HCT116 (cell line): ENCODE data around the gene TBC1D30. TPM values are rescaled to one million over a fixed set of nuclear protein-coding genes. Genes with fewer than 3 reads are reported as not detected.

Source experiments
- ELF1 ChIP-seq: IDR thresholded peaks from 2 replicates; pipeline ENCODE4 v1.6.1; 2012; ENCODE audit warnings: low read depth, borderline replicate concordance
- total RNA-seq: library from RNA; stranded (reverse); gene quantifications from one replicate; pipeline ENCODE4 v1.2.1, GENCODE V29; 2021; ENCODE audit not compliant: unreplicated experiment

TBC1D30 gene
- total RNA-seq, 1 experiment from 2014 or later: 24.1 TPM

DNA sequence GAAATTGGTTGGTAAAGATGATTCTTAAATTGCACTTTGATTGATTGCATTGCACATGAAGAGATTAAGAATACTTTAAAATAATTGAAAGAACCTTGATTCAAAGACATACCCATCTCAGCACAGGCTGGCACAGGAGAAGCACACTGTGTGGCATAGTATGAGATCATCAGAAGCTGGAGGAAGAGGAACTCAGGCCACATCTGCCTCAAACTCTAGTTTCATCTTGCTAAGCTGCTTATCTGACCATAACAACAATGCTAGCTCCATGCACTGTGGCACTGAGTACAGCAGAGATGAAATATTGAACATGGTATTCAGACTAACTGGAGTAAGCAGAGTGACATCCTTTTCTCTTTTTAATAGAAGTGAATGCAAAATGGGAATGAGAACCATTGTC is 99.1 kb downstream of the TBC1D30 start (continued):
- no peak for TF ChIP-seq ELF1

Other genes with a start within 250 kb of the TBC1D30 start
- gene RASSF3, start 214.2 kb upstream of the TBC1D30 start, total RNA-seq: 67.1 TPM
- gene GNS, start 65.2 kb upstream of the TBC1D30 start, total RNA-seq: 45.7 TPM